Skeletal muscle tissue (tissue), 5 donors: Measurements from ENCODE around the gene GAGE12G. TPM values are rescaled to one million over a fixed set of nuclear protein-coding genes. Genes with fewer than 3 reads are reported as not detected.
"Not testable (repeated sequence)": the region's sequence is repeated elsewhere in the genome, so short reads cannot be mapped to it uniquely, and the experiment has no call there.

Experiments
- H3K27ac ChIP-seq: one replicate; pipeline ENCODE4 v1.7.0; 2013; ENCODE audit warnings: mild to moderate bottlenecking, low read depth, low read length, inconsistent platforms
- H3K27me3 ChIP-seq, 3 donors: one replicate each; pipeline ENCODE4 v1.7.0; 2013; ENCODE audit warnings: low read length in 3 of 3; ENCODE audit not compliant: control insufficient read depth in 3 of 3, insufficient read depth in 3 of 3
- H3K36me3 ChIP-seq, 3 donors: one replicate each; pipeline ENCODE4 v1.7.0; 2013; ENCODE audit warnings: low read length in 3 of 3; ENCODE audit not compliant: control insufficient read depth in 3 of 3, insufficient read depth in 3 of 3
- H3K4me1 ChIP-seq, 3 donors: one replicate each; pipeline ENCODE4 v1.7.0; 2013; ENCODE audit warnings: low read length in 3 of 3, mild to moderate bottlenecking in 3 of 3; ENCODE audit not compliant: control insufficient read depth in 3 of 3, insufficient read depth in 3 of 3
- H3K4me3 ChIP-seq, 3 donors: one replicate each; pipeline ENCODE4 v1.7.0; 2013; ENCODE audit warnings: low read length in 3 of 3
- H3K9ac ChIP-seq, 3 donors: one replicate each; pipeline ENCODE4 v1.7.0; 2013; ENCODE audit warnings: low read length in 3 of 3, mild to moderate bottlenecking in 3 of 3, moderate library complexity in 2 of 3, low read depth in 1 of 3
- H3K9me3 ChIP-seq, 3 donors: one replicate each; pipeline ENCODE4 v1.7.0; 2013; ENCODE audit warnings: low read length in 3 of 3; ENCODE audit not compliant: control insufficient read depth in 3 of 3
- small RNA-seq: library from RNA; depleted of rRNA; stranded (forward); fragments of <200 nt; gene quantifications from one replicate; pipeline ENCODE3, GENCODE V24; 2014
- total RNA-seq: library from RNA; depleted of rRNA; stranded (reverse); fragments of >200 nt; gene quantifications from one replicate; pipeline ENCODE4 v1.2.3, GENCODE V29; 2014
- donor health status: Osteomylitis.

GAGE12G gene
- total RNA-seq, 1 donor from 2014 or later: not detected

GRCh38 chrX:49590488-49590887, 20.3 kb downstream of the GAGE12G start:
- H3K4me1 ChIP-seq, H3K9ac ChIP-seq, H3K27me3 ChIP-seq, H3K27ac ChIP-seq, H3K4me3 ChIP-seq, H3K36me3 ChIP-seq, H3K9me3 ChIP-seq: not testable (repeated sequence)

GRCh38 chrX:49598720-49599119, 28.5 kb downstream of the GAGE12G start, which contains the start of gene GAGE1:
TSS of gene GAGE1 (plus strand) at chrX:49599020. CDS start at chrX:49600175, 1,155 bp downstream.
- not testable (repeated sequence) for H3K27me3 ChIP-seq, H3K36me3 ChIP-seq, H3K27ac ChIP-seq, H3K4me1 ChIP-seq, H3K4me3 ChIP-seq, H3K9me3 ChIP-seq, H3K9ac ChIP-seq

DNA sequence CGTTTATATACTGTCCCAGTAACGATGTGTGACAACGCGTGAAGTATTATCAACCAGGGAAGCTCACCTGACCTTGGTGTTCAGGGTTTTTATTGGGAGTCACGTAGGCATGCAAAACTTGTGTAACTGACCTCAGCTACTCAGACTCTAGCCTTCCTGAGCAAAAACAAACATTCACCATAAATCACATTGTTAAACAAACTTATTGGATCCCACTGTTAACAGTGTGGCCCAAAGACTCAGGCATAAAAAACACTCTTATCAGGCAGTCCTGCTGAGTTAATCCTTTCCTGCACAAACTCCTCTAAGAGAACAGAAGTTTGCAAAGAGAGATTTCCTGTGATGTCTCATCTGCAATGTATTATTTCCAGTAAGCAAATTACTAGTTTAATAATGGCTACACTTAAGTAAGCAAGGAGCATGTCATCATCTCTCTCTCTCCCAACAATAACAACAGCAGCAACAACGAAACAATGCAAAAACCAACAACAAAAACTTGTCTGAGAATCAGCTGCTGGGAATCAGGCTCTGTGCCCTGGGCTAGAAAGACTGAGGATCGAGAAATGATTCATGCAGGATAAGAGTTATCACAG, 40.6 kb downstream of the GAGE12G start:
- Histone ChIP-seq H3K27ac (no peak overlapping the region), H3K4me3 (no peak overlapping the region), H3K36me3 (no peaks in the 10 kb centered on the region), H3K4me1 (no peaks in the 10 kb centered on the region), H3K9ac (no peak overlapping the region), H3K9me3 (no peaks in the 10 kb centered on the region), H3K27me3 (peaks cover 0 to 4% (median 0%) of the 10 kb centered on the region in 3 donors)

GRCh38 chrX:49618574-49618973, 48.4 kb downstream of the GAGE12G start:
- H3K36me3 ChIP-seq: no peaks in the 10 kb centered on the region
- H3K4me1 ChIP-seq: no peaks in the 10 kb centered on the region
- no peak overlapping the region for H3K4me3 ChIP-seq
- no peaks in the 10 kb centered on the region for H3K27me3 ChIP-seq
- no peak overlapping the region for H3K9ac ChIP-seq
- H3K27ac ChIP-seq: no peak overlapping the region
- H3K9me3 ChIP-seq: no peaks in the 10 kb centered on the region

Small RNAs within 50 kb of the gene (small RNA-seq; reads per million reads assigned to genes)
- not detected for gene GAGE12B

Other genes with a start within 250 kb of the GAGE12G start
- not detected for gene GAGE12J, start 248.4 kb upstream of the GAGE12G start, total RNA-seq
- not detected for gene GAGE13, start 238.8 kb upstream of the GAGE12G start, total RNA-seq
- not detected for gene GAGE12C, start 38.2 kb upstream of the GAGE12G start, total RNA-seq
- not detected for gene GAGE12D, start 28.7 kb upstream of the GAGE12G start, total RNA-seq
- gene GAGE12E, start 19.1 kb upstream of the GAGE12G start, total RNA-seq: not detected
- gene GAGE12F, start 9.6 kb upstream of the GAGE12G start, total RNA-seq: not detected
- gene GAGE12H, start 9.5 kb downstream of the GAGE12G start, total RNA-seq: not detected
- not detected for gene GAGE2A, start 19.1 kb downstream of the GAGE12G start, total RNA-seq
- gene GAGE1, start 28.6 kb downstream of the GAGE12G start, total RNA-seq: not detected
- gene PAGE1, start 125.6 kb downstream of the GAGE12G start, total RNA-seq: not detected